HG02852 (cell line): ENCODE data around the gene TRIM4.

ENCODE experiments used
- ATAC-seq: cut with Tn5 transposase; IDR thresholded peaks from one replicate; pipeline ENCODE4 v1.9.1; 2021; ENCODE audit warnings: mild to moderate bottlenecking, moderate library complexity; ENCODE audit not compliant: unreplicated experiment

TRIM4 gene

DNA sequence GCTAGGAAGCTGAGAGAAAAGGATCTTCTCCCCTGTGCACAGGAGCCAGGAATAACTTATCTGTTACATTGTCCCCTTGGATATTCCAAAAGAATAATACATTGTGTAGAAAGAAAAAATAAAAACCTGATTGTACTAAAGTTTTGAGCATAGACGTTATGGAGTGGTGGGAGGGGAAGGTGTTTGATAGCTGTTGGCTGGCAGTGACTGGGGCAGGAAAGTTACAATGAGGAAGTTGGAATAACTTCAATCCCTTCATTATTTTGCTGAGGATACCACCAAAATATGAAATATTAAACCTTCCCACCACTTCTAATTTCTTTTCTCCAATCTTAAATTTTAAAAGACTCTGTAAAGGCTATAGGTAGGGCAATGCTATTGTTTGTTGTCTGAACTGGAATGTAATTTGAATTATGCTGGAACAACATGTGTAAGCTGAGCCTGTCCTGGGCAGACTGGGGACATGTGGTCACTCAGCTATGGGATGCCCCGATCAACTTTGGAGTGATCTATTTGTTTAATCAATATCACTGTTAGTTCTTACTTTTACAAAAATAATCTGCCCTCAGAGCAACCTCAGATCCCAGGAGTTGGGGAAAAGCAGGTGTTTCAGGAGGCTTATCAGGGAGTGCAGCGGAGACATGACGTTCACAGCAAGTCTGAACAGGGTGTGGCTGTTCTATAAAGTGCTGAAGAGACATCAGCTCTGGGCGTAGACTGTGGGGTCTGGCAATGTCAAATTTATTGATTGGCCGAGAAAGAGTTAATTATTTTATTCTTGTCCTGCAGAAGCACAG is 70.7 kb downstream of the TRIM4 start:
- ATAC-seq, result no peak

DNA sequence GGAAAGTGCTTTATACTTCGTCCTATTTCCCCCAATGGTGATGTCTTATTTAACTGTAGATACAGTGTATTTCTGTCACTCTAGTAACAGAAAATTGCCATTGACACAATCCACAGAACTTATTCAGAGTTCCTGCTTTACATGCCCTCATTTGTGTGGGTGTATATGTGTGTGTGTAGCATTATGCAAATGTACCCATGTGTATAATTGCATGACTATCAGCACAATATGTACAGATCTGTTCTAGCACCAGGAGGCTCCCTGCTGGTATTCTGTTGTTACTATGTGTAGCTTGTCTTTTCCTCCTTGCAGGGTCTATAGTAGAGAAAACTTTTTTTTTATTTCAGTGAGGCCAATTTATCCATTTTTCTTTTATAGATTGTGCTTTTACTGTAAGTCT is 75.0 kb downstream of the TRIM4 start:
- no peak for ATAC-seq

- no peak for ATAC-seq
These were observed 75.5 kb downstream of the TRIM4 start for GRCh38 chr7:99843808-99844207.

DNA sequence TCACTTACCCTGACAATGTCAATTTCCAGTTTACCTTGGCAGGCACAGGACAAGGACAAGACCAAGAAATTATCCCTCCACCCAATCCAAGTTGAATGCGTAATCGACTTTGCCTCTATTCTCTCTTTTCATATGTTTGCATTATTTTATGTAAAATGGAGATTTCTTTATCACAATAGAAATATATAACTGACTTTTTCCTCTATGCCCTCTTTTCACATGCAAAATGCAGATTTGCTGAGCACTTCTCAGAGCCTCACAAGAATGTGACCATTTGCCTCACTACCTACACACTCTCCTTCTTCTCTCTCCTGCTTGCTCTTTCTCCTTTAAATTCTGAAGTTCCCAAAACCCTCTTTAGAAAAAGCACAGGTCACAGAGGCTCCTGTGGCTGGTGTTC is 76.4 kb downstream of the TRIM4 start:
- no peak for ATAC-seq
